ENCODE data around the gene ADGRV1. TPM values are rescaled to one million over a fixed set of nuclear protein-coding genes. Genes with fewer than 3 reads are reported as not detected.

The ADGRV1 gene
- total and polyA plus RNA-seq, 9 of the 15 experiments (the other 6 are each of a cell fraction or from before 2014, with no cell fraction given) = 21.7 to 156 (median 58.2) TPM

- H3K4me2 ChIP-seq (ENCODE audit: insufficient read depth, low read length) = no peak overlapping the region
- H3K9ac ChIP-seq (ENCODE audit: insufficient read depth in 1 of 2, low read depth in 2 of 2, low read length in 2 of 2) = no peak overlapping the region
- POLR2A ChIA-PET = interaction anchor here (0.6 to 1.6 kb wide), 4 partner anchors 11 to 507 kb away, joined by 3 to 7 read pairs (median 4); partner anchors contain the start of gene ARRDC3
- no peaks in the 10 kb centered on the region for H3K9me3 ChIP-seq (replicated peaks; ENCODE audit: control insufficient read depth, insufficient read depth, low read depth, low read length)
- no peaks in the 10 kb centered on the region for H3K79me2 ChIP-seq (ENCODE audit: control insufficient read depth, insufficient read depth, low read length)
- CTCF ChIA-PET (ENCODE audit: low intra/inter-chr PET ratio) = interaction anchor here (0.7 to 3.9 kb wide), 5 partner anchors 65 to 487 kb away, joined by 3 to 28 read pairs (median 4); partner anchors contain the start of gene ARRDC3
- no peaks in the 10 kb centered on the region for H3K36me3 ChIP-seq (ENCODE audit: control insufficient read depth, insufficient read depth, low read length)
- H3K27ac ChIP-seq (ENCODE audit: extremely low read depth, low read depth, low read length) = no peak overlapping the region
- intact Hi-C loops (cut with micrococcal nuclease) (loop anchor here (1.0 to 10.0 kb wide), 5 partner anchors 169 to 485 kb away; no protein-coding TSS in a partner anchor), in situ Hi-C loops (cut with MboI) (no loop called here)
- H3K9me1 ChIP-seq (ENCODE audit: control insufficient read depth, insufficient read depth, low read length) = no peaks in the 10 kb centered on the region
- peaks cover 0 to 12% of the 10 kb centered on the region in 2 experiments; a peak in 2 of 5 replicates for H3K4me1 ChIP-seq (replicated peaks in 1 of 2; ENCODE audit: control insufficient read depth in 2 of 2, insufficient read depth in 2 of 2, low read length in 2 of 2)
- H3K27me3 ChIP-seq (ENCODE audit: control insufficient read depth in 2 of 2, insufficient read depth in 2 of 2, low read length in 2 of 2) = no peaks in the 10 kb centered on the region
- 11% methylated on average over 4 of the region's 4 CpGs for WGBS (ENCODE audit: insufficient coverage, low coverage, missing lambda C conversion rate)
- ATAC-seq (peak; percentile 86), DNase-seq (ENCODE audit: extremely low read depth in 1 of 4, low spot score in 3 of 4) (peak; percentile 49 to 67 (median 56)), FAIRE-seq (peak; percentile 52)
- no TSS peak for BruUV-seq (replicated peaks)
- H4K20me1 ChIP-seq (replicated peaks; ENCODE audit: control insufficient read depth, insufficient read depth, low read length) = no peaks in the 10 kb centered on the region
- no peak overlapping the region for H2AFZ ChIP-seq (ENCODE audit: low read depth, low read length)
- no peak overlapping the region for H3K4me3 ChIP-seq
- TF ChIP-seq, protein P1, sequence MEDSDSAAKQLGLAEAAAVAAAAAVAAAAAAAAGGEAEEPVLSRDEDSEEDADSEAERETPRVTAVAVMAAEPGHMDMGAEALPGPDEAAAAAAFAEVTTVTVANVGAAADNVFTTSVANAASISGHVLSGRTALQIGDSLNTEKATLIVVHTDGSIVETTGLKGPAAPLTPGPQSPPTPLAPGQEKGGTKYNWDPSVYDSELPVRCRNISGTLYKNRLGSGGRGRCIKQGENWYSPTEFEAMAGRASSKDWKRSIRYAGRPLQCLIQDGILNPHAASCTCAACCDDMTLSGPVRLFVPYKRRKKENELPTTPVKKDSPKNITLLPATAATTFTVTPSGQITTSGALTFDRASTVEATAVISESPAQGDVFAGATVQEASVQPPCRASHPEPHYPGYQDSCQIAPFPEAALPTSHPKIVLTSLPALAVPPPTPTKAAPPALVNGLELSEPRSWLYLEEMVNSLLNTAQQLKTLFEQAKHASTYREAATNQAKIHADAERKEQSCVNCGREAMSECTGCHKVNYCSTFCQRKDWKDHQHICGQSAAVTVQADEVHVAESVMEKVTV (CRISPR knock-in tag; IDR thresholded peaks at IDR 0.05) = peak; percentile 66
- TF ChIP-seq ERF (CRISPR knock-in tag; IDR thresholded peaks at IDR 0.05) (no peak), ZNF408 (CRISPR knock-in tag; IDR thresholded peaks at IDR 0.05; ENCODE audit: low read depth) (no peak), HMGN3 (IDR thresholded peaks at IDR 0.05; ENCODE audit: borderline replicate concordance, extremely low read depth, insufficient read length, low read depth, low read length) (no peak), CCAR2 (IDR thresholded peaks at IDR 0.05; ENCODE audit: low read depth, low read length) (no peak), REST (IDR thresholded peaks at IDR 0.05; ENCODE audit: borderline replicate concordance) (peak; percentile 66; the same call in 1 of the 2 replicates), REST (CRISPR knock-in tag; IDR thresholded peaks at IDR 0.05; ENCODE audit: low read depth) (no peak), PCBP1 (IDR thresholded peaks at IDR 0.05; ENCODE audit: low read depth, low read length, poor library complexity, severe bottlenecking) (no peak), ADNP (tag; IDR thresholded peaks at IDR 0.05) (0 out of 2 replicates have a peak, but pooled peaks have one; percentile 23)
- TF ChIP-seq, protein P2, sequence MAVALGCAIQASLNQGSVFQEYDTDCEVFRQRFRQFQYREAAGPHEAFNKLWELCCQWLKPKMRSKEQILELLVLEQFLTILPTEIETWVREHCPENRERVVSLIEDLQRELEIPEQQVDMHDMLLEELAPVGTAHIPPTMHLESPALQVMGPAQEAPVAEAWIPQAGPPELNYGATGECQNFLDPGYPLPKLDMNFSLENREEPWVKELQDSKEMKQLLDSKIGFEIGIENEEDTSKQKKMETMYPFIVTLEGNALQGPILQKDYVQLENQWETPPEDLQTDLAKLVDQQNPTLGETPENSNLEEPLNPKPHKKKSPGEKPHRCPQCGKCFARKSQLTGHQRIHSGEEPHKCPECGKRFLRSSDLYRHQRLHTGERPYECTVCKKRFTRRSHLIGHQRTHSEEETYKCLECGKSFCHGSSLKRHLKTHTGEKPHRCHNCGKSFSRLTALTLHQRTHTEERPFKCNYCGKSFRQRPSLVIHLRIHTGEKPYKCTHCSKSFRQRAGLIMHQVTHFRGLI (CRISPR knock-in tag; IDR thresholded peaks at IDR 0.05) = no peak
These were observed 373.6 kb downstream of the ADGRV1 start for GRCh38 chr5:90932052-90932699.

All from K562 (cell line).